NT2/D1 (cell line): ENCODE results near the gene SEC14L5.

Experiments used
- SUZ12 ChIP-seq: IDR thresholded peaks from 2 replicates; pipeline ENCODE4 v1.6.1; 2011; ENCODE audit not compliant: insufficient read length, insufficient read depth; ENCODE audit errors: extremely low read depth
- ZNF274 ChIP-seq: IDR thresholded peaks from 2 replicates; pipeline ENCODE4 v1.6.1; 2011; ENCODE audit warnings: mild to moderate bottlenecking, low read depth, low read length

- TF ChIP-seq SUZ12 (no peak), ZNF274 (no peak)
Measured at GRCh38 chr16:4909825-4910224, 48.3 kb upstream of the SEC14L5 start.
